Left ventricle myocardium inferior (tissue), 1 donor: Measurements from ENCODE around the gene C10orf105. TPM values are rescaled to one million over a fixed set of nuclear protein-coding genes. Genes with fewer than 3 reads are reported as not detected.

Experiments used
- DNase-seq: peaks from one replicate; pipeline ENCODE4 v3.0.0-alpha.2; 2020
- H3K27ac ChIP-seq: fragments of 200-600 bp; replicated peaks from 2 replicates; pipeline ENCODE4 v1.8.0; 2021
- H3K27me3 ChIP-seq: fragments of 200-600 bp; 2 replicates; pipeline ENCODE4 v1.8.0; 2021; ENCODE audit warnings: low read depth
- H3K36me3 ChIP-seq: fragments of 200-600 bp; 2 replicates; pipeline ENCODE4 v1.8.0; 2021
- H3K4me1 ChIP-seq: fragments of 200-600 bp; 2 replicates; pipeline ENCODE4 v1.8.0; 2021
- H3K4me3 ChIP-seq: fragments of 200-600 bp; 2 replicates; pipeline ENCODE4 v1.8.0; 2021; ENCODE audit warnings: mild to moderate bottlenecking, moderate library complexity
- H3K9me3 ChIP-seq: fragments of 200-600 bp; replicated peaks from 2 replicates; pipeline ENCODE4 v1.8.0; 2021
- intact Hi-C: fragments of 100-400 bp; cut with micrococcal nuclease; formaldehyde crosslinking; loops from one replicate; pipeline ENCODE4 v1.11.0; 2022
- total RNA-seq: library from RNA; stranded (reverse); fragmentation: NEBNext Ultra II Directional; extraction: Animal tissue kit (Norgen Biotek cat#: 25700); gene quantifications from one replicate; pipeline ENCODE4 v1.2.1, GENCODE V29; 2021
- TF ChIP-seq, protein P1 (sequence below): fragments of 200-600 bp; IDR thresholded peaks from 2 replicates; pipeline ENCODE4 v1.8.0; 2021; ENCODE audit warnings: antibody characterized with exemption, mild to moderate bottlenecking, borderline replicate concordance
- donor health status: DM: no; HTN: yes; CAD: no; lungs with severe emphysema.

C10orf105 gene
- total RNA-seq, 1 donor from 2014 or later, result 0.05 TPM

DNA sequence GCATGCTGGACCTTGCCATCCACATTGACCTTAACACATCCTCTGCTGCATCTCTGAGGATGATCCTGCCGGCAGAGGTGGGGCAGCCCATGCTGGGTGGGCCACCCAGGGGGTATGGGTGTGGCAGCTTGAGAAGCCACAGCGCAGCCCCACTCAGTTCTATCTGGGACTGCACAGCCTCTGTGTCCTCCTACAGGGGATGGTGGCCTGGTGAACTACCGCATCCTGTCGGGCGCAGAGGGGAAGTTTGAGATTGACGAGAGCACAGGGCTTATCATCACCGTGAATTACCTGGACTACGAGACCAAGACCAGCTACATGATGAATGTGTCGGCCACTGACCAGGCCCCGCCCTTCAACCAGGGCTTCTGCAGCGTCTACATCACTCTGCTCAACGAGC is 12.2 kb upstream of the C10orf105 start:
- peaks cover 42% of the 10 kb centered on the region for H3K4me1 ChIP-seq

DNA sequence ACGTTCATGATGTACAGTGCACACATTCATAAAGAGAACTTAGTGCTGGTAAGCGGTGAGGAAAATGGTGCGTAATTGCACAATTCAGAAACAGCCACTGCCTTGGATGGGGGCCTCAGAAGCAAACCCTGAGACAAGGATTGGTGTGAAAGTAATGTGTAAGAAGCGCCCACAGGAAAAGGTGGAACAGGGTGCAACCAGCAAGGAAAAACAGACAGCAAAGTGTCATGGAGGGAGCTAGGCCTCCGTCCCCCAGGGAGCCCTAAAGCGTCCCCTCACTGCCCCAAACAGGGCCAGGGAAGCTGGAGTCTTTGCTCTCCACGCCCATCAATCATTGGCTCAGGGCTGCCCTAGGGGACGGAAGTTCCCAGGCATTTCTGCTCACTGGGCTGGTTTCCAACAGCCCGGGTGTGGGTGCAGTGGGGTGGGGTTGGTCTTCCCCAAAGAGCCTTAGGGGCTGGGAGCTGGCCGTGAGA is 9.6 kb upstream of the C10orf105 start:
- intact Hi-C loops, result loop anchor here (10.0 kb wide), 1 partner anchor 46 kb away; the partner anchor contains the start of gene VSIR
- TF ChIP-seq, protein P1, sequence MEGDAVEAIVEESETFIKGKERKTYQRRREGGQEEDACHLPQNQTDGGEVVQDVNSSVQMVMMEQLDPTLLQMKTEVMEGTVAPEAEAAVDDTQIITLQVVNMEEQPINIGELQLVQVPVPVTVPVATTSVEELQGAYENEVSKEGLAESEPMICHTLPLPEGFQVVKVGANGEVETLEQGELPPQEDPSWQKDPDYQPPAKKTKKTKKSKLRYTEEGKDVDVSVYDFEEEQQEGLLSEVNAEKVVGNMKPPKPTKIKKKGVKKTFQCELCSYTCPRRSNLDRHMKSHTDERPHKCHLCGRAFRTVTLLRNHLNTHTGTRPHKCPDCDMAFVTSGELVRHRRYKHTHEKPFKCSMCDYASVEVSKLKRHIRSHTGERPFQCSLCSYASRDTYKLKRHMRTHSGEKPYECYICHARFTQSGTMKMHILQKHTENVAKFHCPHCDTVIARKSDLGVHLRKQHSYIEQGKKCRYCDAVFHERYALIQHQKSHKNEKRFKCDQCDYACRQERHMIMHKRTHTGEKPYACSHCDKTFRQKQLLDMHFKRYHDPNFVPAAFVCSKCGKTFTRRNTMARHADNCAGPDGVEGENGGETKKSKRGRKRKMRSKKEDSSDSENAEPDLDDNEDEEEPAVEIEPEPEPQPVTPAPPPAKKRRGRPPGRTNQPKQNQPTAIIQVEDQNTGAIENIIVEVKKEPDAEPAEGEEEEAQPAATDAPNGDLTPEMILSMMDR, result no peak
- Histone ChIP-seq H3K4me1 (peaks cover 46% of the 10 kb centered on the region), H3K36me3 (no peaks in the 10 kb centered on the region), H3K27ac (peak overlapping the region; percentile 83), H3K27me3 (no peaks in the 10 kb centered on the region), H3K4me3 (no peak overlapping the region), H3K9me3 (no peaks in the 10 kb centered on the region)
- DNase-seq, result peak; percentile 77

More for the DNA sequence above, 12.2 kb upstream of the C10orf105 start:
- H3K27ac ChIP-seq, result no peak overlapping the region
- H3K4me3 ChIP-seq, result no peak overlapping the region
- DNase-seq, result no peak
- no peaks in the 10 kb centered on the region for H3K9me3 ChIP-seq
- H3K36me3 ChIP-seq, result no peaks in the 10 kb centered on the region
- TF ChIP-seq, protein P1, result no peak
- intact Hi-C loops, result no loop called here
- no peaks in the 10 kb centered on the region for H3K27me3 ChIP-seq

DNA sequence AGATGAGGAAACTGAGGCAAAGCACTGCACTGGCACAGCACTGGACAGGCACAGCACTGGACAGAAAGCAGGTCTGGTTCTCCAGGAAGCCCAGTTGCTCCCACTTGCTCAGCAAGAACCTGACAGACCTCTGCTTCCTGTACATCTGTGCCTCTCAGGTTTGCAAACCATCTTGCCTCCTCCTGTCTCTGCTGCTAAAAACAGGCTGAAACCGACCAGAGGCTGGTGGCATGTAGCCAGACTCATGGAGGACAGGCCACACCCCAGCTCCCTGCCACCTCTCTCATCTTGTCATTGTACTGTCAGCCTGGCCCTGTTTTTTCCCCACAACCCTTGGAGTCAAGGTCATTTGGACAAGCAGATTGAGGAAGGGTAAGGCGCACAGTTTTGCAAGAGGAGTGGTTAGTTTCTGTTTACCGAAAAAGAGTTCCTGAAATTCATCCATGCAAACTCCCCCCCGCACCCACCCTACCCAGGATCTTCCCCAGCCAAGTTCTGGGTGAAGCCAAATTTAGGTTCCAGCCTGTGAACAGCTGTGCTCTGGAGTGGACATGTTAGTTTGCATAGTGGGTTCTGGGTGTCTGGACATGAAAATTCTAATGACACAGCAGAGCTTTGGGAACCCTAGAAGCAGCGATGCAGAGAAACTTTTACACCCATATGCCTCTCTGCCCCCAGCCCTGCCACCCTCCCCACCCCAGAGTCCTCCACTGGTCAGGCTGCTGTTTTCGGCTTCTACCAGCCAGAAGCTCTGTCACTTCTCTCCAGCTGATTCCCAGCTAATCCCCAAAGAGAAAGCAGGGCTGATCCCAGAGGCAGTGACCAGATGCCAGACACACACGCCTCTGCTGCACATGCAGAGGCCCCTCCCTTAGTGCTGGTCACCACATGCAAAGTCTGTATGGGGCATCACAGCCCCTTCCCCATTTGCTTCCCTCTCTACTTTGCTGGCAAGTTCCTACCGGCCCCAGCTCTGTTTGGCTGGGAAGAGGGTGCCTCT is 8.5 kb upstream of the C10orf105 start:
- H3K4me1 ChIP-seq, result peaks cover 46% of the 10 kb centered on the region
- intact Hi-C loops, result loop anchor here (10.0 kb wide), 1 partner anchor 47 kb away; the partner anchor contains the start of gene VSIR
- DNase-seq, result peak; percentile 70
- TF ChIP-seq, protein P1, result no peak
- H3K27me3 ChIP-seq, result no peaks in the 10 kb centered on the region
- peak overlapping the region; percentile 10 for H3K4me3 ChIP-seq
- no peaks in the 10 kb centered on the region for H3K9me3 ChIP-seq
- no peaks in the 10 kb centered on the region for H3K36me3 ChIP-seq
- peak overlapping the region; percentile 83 for H3K27ac ChIP-seq

DNA sequence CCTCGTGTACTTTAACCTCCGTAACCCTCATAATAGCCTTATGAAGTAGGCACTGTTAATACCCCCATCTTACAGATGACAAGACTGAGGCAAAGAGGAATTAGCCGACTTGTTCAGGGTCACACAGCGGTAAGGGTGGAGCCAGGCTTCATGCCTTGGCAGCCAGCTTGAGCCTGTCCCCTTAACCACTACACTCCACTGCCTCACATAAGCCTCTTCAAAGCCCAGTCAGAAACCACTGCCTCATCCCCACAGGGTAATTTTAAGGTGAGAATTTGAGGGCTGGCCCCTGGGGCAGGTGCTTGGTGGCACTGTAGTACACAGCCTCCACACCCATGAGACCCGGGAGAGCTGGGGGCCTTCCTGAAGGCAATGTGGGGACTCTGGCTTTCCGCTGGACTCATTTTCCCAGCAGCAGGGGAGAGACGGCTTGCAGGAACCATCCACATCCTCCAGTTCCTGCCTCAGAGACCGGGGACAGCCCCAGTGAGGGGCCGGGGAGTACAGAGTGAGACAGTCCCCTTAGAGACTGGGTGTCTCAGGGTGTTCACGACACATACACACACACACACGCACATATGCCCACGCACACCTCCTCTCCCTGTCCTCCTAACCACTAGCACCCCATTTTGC is 7.6 kb upstream of the C10orf105 start:
- Histone ChIP-seq H3K36me3 (no peaks in the 10 kb centered on the region), H3K9me3 (no peaks in the 10 kb centered on the region), H3K4me3 (peak overlapping the region; percentile 10), H3K4me1 (peaks cover 46% of the 10 kb centered on the region), H3K27me3 (no peaks in the 10 kb centered on the region), H3K27ac (peak overlapping the region; percentile 83)
- no peak for DNase-seq
- TF ChIP-seq, protein P1, result no peak
- intact Hi-C loops, result loop anchor here (10.0 kb wide), 1 partner anchor 48 kb away; the partner anchor contains the start of gene VSIR

DNA sequence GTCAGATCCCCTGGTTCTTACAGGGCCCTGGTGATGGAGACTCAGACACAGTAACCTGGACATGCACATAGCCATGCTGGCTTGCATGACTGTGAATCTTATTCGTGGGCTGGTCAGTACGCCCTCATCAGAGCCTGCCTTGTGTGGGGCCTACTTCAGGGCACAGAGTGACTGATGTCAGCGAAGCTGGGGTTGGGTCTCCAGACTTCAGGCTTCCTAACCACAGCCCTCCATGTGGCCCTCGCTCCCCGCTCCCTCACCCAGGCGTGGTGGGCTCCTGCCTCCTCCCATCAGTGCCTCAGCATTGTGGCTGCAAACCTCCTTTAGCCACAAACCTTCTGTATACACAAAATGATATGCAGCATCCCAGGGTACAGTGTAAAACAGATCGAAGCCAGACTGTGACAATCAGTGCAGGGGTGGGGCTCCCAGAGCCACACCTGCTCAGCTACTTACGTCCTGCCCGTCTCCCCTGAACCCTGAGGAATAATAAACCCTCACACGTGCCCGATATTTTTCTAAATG is 7.1 kb upstream of the C10orf105 start:
- TF ChIP-seq, protein P1, result no peak
- no peak for DNase-seq
- Histone ChIP-seq H3K4me3 (no peak overlapping the region), H3K36me3 (no peaks in the 10 kb centered on the region), H3K27ac (peak overlapping the region; percentile 83), H3K27me3 (no peaks in the 10 kb centered on the region), H3K9me3 (no peaks in the 10 kb centered on the region), H3K4me1 (peaks cover 46% of the 10 kb centered on the region)
- intact Hi-C loops, result loop anchor here (10.0 kb wide), 1 partner anchor 48 kb away; the partner anchor contains the start of gene VSIR
